Stimulated activated CD8-positive, alpha-beta memory T cell treated with anti-CD3 and anti-CD28 coated beads, Interleukin-4, amount 100 ng/mL, for 24 hours (primary cell): Measurements from ENCODE around the gene ARHGEF40.
"Not testable (repeated sequence)": the region's sequence is repeated elsewhere in the genome, so short reads cannot be mapped to it uniquely, and the experiment has no call there.

ENCODE experiments used
- DNase-seq: peaks from one replicate; pipeline ENCODE4 v3.0.0-alpha.2; 2020; ENCODE audit warnings: low read depth

Gene ARHGEF40

DNA sequence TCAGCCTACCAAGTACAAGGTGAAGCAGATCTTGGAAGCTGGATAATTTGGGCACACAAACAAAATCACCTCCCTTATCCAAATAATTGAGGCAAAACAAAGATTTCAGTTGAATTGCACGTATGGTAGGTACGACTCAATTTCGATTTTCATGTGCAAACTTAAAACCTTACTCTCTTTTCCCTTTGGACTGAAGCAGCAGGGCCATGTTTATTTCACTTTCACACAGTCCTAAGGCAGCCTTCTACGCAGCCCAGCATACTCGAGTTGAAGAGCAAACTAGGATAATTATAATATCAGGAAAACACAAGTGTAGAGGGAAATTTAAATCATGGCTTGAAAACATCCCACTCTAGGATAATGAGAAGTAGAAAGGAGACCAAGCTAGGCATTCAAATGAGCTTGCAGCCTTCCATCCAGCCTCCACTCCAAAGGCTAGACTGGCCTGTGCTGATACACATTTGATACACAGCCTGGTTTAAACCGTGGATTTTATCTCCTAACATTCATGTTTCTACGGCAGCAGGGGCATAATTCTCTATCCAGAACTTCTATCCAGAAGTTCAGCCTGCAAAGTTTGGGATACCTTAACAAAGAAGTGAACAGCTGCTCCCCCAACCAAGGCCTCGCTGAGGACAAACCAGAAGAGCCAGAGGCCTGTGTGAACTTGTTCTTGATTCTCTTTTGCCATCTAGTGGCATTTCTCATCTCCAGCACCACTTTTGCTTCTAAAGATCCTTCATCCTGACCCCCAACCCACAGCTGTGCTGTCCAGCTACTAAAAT lies 30.3 kb upstream of the ARHGEF40 start:
- no peak for DNase-seq

DNA sequence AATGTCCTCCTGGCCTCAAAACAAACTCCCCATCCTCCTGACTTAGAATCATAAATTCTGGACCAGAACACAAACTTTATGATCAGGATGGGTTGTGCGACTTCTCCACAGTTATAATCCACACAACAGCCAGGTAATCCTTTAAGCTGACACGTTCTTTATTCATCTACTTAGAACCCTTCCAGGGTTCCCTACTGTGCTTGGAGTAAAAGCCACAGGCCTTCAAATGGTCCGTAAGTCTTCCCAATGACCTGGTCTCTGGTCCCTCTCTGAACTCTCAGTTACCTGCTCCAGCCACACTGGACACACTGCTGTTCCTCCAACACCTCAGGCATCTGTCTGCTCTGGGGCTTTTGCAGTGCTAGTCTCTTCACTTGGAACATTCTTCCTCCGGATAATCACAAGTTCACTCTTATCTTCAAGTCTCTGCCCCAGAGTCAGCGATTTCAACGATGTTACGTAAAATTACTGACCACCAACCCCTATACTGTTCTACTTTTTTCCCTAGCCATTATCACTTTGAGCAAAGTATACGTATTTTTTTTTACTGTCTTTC lies 29.7 kb upstream of the ARHGEF40 start:
- DNase-seq: no peak

DNA sequence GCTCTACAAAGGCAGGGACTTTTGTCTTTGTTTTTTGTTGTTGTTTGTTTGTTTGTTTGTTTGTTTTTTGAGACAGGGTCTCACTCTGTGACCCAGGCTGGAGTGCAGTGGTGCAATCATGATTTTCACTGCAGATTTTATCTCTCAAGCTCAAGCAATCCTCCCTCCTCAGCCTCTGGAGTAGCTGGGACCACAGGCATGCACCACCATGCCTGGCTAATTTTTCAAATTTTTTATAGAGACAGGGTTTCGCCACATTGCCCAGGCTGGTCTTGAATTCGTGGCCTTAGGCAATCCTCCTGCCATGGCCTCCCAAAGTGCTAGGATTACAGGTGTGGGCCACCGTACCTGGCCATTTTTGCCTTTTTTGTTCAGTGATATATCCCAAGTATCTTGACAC lies 29.2 kb upstream of the ARHGEF40 start:
- DNase-seq: not testable (repeated sequence)

DNA sequence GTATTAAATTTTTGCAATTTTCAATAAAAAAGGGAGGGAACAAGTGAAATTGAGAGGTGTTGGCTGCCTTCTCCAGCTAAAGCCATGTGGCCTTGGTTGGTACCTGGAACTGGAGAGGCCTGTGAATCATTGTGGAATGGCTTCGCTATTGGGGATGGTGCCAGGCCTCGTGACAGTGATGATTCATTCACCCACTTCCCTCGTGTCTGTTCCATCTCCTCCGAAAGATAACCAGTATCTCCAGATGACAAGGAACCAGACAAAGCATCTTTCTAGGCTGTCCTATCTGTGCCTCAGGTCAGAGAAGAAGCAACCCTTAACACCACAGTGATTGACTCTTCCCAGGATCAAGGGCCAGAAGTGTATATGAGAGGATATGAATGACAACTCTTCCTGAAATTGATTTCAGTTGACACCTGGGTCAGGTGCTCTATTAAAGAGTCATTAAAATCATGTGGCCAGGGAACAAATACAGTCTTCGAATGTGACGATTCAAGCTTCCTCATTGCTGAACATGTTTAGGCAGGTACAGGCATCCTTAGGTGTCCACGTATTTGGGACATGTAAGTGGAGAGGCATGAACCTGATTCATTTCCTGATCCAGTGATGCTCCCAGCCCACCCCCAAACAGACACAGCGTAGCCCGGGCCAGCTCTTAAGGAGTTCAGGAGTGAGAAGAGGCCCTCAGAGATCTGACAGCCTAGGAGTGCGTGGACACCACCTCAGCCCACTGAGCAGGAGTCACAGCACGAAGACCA lies 28.2 kb upstream of the ARHGEF40 start, which contains the start of gene RNASE7:
Gene RNASE7, plus strand, starts transcription at position 687 of the 758 bp plus-strand sequence. CDS start 631 bp downstream, outside the sequence.
- no peak for DNase-seq

DNA sequence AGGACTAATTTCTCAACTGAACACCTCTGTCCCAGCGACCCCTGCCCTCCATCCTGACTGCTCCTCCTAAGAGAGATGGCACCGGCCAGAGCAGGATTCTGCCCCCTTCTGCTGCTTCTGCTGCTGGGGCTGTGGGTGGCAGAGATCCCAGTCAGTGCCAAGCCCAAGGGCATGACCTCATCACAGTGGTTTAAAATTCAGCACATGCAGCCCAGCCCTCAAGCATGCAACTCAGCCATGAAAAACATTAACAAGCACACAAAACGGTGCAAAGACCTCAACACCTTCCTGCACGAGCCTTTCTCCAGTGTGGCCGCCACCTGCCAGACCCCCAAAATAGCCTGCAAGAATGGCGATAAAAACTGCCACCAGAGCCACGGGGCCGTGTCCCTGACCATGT lies 27.2 kb upstream of the ARHGEF40 start:
- no peak for DNase-seq

DNA sequence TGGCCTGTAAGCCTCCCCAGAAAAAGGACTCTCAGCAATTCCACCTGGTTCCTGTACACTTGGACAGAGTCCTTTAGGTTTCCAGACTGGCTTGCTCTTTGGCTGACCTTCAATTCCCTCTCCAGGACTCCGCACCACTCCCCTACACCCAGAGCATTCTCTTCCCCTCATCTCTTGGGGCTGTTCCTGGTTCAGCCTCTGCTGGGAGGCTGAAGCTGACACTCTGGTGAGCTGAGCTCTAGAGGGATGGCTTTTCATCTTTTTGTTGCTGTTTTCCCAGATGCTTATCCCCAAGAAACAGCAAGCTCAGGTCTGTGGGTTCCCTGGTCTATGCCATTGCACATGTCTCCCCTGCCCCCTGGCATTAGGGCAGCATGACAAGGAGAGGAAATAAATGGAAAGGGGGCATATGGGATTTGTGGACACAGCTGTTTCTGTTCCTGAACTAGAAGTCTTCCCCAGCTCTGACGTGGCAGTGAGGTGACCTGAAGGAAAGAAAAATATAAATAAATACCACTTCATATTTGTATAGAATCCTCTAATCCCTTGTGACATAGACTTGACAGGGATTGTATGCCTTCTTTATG lies 26.6 kb upstream of the ARHGEF40 start:
- no peak for DNase-seq

DNA sequence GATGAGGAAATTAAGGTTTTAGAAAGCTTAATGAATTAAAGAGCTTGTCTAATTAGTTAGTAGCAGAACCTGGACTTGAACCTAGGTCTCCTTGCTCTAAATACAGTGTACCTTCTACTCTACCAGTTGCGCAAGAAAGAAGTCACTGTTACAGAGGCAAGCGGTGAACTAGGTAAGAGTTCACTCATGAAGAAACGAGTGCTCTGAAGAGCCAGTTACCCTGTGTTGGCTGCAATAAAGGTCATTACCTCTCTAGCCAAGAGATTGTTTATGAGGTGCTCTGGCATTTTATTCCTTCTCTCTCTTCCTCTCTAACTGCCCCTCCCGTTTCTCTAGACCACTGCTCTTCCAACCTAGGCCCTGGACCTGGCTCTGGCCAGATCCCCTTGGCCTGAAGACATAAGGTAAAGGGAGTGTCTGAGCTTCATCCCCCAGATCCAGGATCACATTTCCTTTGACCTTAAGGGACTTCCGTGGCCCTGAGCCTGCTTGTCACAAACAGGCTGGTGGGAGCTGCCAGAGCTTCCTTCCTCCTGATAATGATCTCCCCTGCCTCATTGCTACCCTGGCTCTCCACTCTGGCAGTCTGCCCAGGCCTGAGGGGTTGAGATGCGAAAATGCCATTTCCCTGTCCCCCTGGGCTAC lies 26.0 kb upstream of the ARHGEF40 start:
- DNase-seq: no peak

DNA sequence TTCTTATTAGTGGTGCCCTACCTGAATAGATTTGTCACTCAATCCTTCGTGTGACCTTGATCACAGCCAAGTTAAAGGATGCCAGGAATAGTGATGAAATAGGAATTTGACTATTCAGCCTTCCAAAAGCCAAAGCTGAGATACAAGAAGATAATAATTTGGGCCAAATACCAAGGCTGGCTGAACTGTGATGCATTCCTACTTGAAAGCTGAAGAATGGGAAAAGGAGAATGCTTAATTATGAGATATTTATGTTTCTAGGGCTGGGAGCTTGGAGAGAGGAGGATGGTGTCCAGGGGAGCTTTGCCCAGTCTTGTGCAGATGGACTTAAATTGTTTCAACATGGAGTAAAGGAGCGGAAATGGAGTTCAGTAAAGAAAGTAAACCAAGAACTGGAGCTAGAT lies 22.7 kb upstream of the ARHGEF40 start:
- no peak for DNase-seq

DNA sequence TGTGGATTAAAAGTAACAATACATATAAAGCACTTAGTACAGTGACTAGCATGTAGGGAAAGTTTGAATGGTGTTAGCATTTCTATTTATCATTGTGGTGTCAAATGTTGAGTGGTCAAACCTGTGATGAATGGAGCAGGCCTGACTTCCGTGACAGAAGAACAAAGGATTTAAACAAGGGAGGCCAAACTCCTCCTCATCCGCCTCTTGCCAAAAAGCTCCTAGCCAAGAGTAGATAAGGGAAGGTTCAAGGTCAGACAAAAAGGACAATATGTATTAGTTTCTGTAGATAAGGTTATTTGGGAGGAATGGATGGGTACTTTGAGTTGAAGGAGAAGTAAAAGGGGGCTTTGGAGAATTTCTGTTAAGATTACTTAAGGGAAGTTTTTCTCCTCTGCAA lies 21.5 kb upstream of the ARHGEF40 start:
- no peak for DNase-seq

DNA sequence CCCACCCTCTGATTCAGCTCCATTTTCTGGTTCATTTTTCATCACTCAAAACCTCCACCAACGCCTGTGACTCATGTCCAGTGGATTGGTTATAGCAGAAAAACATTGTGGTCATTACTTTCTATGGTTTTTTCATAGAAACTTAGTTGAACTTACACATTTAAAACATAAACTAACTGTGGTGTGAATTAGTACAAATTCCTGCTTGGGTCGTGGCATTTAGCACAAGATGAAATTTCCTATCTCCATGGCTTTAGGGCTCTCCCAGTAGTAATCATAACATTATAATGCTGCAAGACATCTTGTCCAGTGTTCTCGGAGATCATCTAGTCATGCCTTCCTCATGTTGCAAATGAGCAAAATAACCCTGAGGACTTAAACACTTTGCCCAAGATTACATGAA lies 20.8 kb upstream of the ARHGEF40 start:
- DNase-seq: no peak

DNA sequence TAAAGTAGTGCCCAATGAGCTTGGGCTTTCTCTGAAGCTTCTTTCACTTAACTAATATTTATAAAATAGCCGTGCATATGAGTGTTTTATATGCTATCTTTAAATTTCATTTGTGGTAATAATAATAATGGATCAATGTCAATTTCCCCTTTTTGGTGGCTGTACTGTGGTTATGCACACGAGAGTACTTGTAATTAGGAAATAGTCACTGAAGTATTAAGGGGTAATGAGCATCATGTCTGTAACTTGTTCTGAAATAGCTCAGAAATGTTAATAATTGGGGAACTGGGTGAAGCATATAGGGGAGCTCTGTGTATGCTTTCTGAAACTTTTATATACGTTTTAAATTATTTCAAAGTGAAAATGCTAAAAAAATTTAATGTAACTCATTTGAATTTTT lies 19.5 kb upstream of the ARHGEF40 start:
- DNase-seq: no peak

DNA sequence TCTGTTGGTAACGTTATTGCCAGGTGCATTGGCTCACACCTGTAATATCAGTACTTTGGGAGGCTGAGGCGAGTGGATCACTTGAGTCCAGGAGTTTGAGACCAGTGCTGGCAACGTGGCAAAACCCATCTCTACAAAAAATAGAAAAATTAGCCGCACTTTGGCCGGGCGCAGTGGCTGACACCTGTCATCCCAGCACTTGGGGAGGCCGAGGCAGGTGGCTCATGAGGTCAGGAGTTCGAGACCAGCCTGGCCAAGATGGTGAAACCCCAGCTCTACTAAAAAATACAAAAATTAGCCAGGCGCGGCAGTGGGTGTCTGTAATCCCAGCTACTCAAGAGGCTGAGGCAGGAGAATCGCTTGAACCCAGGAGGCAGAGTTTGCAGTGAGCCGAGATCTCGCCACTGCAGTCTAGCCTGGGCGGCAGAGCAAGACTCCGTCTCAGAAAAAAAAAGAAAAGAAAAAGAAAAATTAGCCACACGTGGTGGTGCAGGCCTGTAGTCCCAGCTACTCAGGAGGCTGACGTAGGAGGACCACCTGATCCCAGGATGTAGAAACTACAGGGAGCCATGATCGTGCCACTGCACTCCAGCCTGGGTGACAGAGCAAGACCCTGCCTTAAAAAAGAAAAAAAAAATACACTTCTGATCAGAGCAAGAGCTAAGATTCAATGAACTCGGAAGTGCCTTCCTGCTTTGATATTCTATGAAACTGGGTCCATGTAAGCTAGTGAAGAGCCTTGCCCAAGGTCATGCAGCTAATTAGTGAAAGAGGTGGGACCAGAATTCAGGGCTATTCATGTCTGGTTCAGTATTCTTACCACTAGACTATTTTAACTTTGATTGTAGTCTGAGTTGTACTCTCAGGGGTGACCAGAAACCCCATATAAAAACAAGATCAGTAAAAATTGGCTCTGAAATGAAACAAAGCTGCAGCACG lies 16.7 kb upstream of the ARHGEF40 start:
- DNase-seq: no peak

DNA sequence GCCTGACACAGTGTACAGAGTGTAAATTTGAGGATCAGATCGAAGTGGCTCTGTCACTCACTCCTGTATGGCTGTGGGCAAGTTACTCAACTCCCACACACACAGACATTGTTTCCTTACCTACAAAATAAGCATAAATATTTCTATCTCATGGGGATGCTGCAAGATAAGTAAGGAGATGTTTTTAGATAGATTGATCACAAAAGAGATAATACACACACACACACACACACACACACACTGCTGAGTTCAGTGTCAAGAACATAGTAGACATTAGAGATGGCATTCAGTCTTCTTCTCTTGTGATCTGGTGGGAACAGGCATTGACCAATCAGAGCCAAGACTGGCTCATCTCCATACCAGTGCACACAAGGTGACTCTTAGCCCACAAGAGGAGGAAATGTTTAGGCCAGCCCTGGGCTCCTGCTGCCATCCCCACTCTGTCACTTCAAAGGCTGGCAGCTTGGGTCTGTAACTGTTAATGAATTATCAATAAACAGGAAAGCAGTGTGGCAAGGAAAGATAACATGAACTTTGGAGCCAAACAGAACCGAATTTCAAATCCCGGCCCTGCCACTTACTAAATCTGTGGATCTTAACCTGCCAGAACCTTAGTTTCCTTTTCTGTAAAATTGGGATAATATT lies 15.9 kb upstream of the ARHGEF40 start:
- no peak for DNase-seq

DNA sequence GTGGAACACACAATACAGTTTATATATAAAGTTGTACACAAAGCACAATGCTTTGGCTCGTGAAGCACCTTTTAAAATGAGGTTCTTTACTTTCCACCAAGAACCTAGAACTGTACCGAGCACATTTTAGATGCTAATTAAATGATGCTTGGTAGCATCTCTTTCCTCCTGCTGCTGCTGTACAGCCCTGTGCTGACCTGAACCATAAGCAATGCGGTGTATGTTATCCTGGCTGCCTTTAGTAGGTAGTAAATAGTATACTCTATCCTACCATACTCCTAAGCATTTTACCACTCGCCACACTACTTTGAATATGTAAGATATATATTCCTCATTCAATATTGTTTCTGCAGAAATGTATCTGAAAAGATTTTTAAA lies 15.3 kb upstream of the ARHGEF40 start:
- no peak for DNase-seq

DNA sequence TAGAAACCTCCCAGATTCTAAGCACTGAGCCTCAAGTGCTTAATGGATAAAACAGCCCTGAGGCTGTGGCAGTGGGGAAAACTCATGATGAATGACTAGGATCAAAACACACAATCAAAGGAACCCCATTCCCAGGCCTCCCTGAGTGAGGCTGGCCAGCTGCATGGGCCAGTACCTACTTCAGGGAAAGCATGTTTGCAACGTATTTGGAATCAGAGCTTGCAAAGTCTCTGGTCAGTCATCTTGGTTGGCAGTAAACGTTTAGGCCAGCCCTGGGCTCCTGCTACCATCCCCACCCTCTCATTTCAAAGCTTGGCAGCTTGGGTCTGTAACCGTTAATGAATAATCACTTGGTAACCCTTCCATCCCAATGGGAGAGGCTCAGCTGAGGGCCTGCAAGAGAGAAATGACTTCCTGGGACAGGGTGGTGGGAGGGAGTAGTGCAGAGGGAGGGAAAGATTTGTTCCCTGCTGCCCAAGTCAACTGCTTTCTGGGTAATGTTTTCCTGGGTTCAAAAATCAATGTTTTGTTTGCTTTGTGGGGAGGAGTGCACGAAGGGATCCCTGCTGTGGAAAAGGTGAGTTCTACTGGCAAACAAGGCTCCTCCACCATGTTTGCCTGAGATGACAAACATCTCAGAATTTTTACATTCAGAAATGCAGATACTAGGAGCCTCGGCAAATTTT lies 14.5 kb upstream of the ARHGEF40 start:
- DNase-seq: no peak

DNA sequence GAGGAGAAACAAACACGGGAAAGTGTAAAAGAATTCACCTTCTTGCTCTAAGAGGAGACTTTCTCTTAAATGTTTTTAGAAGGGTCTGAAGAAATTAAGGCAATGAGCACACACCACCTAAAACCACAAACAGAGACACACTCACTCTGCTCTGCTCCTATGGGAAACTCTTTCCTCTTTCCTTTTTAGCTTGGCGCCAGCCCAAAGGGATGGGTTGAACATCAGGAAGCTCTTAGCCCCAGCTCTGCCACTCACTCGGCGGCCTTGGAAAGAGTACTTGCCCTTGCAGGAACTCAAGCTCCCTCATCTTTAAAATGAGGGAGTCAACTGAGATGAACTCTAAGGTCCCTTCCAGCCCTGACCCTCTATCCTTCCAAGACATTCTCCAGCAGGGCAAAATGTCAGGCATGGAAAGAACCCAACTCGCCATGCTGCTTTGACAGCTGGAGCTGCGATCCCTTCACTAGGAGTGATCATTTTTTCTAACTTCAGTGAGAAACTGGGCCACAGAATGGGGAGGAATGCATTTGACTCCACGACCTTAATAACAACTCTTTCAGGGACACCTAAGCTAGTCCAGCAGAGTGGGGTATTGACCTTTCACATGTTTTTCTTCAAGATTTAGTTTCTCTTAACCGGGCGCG lies 13.5 kb upstream of the ARHGEF40 start:
- DNase-seq: no peak

DNA sequence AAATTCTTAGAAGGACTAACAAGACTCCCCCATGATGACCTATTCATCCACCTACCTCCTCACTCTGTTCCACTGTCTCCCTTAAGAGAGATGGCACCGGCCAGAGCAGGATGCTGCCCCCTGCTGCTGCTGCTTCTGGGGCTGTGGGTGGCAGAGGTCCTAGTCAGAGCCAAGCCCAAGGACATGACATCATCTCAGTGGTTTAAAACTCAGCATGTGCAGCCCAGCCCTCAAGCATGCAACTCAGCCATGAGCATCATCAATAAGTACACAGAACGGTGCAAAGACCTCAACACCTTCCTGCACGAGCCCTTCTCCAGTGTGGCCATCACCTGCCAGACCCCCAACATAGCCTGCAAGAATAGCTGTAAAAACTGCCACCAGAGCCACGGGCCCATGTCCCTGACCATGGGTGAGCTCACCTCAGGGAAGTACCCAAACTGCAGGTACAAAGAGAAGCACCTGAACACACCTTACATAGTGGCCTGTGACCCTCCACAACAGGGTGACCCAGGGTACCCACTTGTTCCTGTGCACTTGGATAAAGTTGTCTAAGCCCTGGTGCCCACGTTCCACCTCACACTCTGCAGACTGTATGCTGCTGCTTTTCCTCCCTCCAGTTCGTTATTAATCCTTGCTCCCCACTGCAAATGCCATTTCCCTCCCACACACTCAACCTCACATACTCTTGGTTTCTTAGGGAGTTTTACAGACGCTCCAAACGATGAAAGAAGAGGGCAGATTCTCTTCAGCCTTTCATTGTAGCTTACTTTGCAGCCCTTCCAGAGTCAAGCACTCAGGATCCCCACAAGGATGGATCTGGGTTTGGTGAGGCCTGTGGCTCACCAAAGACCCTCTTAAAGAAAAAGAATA lies 12.1 kb upstream of the ARHGEF40 start, which contains the start of gene RNASE8:
Gene RNASE8, plus strand, starts transcription at position 20 of the 873 bp plus-strand sequence. Its CDS starts 71 bp downstream, at position 91.
- DNase-seq: no peak

DNA sequence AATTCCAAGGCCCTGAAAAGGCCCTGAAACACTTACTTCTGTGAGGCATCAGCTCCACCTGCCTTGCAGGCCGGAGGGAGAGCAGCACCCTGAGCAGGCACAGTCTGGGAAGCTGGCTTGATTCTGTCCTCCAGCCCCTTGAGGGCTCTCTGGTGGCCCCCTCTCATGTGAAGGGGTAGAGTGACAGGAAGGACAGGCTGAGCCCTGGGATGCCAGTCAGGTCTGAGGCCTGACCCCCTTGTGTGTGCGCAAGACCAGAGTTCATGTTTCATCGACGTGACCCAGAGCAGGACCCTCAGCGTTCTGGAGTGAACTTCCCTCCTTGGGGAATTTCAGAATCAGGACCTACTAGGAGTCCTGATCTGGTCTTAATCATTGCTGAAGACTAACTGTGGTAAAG lies 11.2 kb upstream of the ARHGEF40 start:
- no peak for DNase-seq
